K562 (cell line): ENCODE measurements around the gene PFDN4. TPM values are rescaled to one million over a fixed set of nuclear protein-coding genes. Genes with fewer than 3 reads are reported as not detected.
A peak's percentile ranks its signal among the peaks of the same experiment; 100 is the strongest.

Source experiments
- ATAC-seq: fragments of 200-7000 bp; cut with Tn5 transposase; 3 replicates; pipeline ENCODE4 v1.9.1; 2020; ENCODE audit warnings: moderate library complexity
- BruUV-seq: library from RNA; stranded (reverse); fragments of 400-500 nt; replicated peaks from 2 replicates; lab custom pipeline; 2021; lab: Mats Ljungman, UMichigan
- CTCF ChIA-PET: fragments of 300-600 bp; formaldehyde crosslinking; extraction: SDS; loops from one replicate; lab custom pipeline; 2021; ENCODE audit warnings: low intra/inter-chr PET ratio; lab: Yijun Ruan, JAX
- POLR2A ChIA-PET: fragments of 300-600, 350-650 bp; sonication (Branson Sonifier 250); formaldehyde crosslinking; extraction: SDS; loops from one replicate; lab custom pipeline; 2021; ENCODE audit warnings: antibody characterized with exemption, inconsistent platforms; lab: Yijun Ruan, JAX
- DNase-seq, 4 experiments: peaks; one replicate each; pipeline versions ENCODE4 v3.0.0 to v3.0.0-alpha.2; 2011 to 2018; ENCODE audit warnings: low spot score in 3 of 4, mixed read lengths in 3 of 4; ENCODE audit errors: extremely low read depth in 1 of 4
- FAIRE-seq: peaks from 2 replicates; lab custom pipeline; 2011; peaks lifted over from hg19 to GRCh38; lab: Jason Lieb, UNC
- H2AFZ ChIP-seq: 2 replicates; pipeline ENCODE4 v1.6.0; 2011; ENCODE audit warnings: low read depth, low read length, control low read depth, inconsistent platforms
- H3K27ac ChIP-seq: fragments of 200-600 bp; 3 replicates; pipeline ENCODE4 v1.8.0; 2011; ENCODE audit warnings: low read depth, mild to moderate bottlenecking, control low read depth, inconsistent platforms, low read length, moderate library complexity, mixed read lengths; ENCODE audit errors: extremely low read depth
- H3K27me3 ChIP-seq, 2 experiments: fragments of 300-600 bp in 1 of 2; 2 replicates in 1 of 2; 3 replicates in 1 of 2; pipeline versions ENCODE4 v1.6.0 to v1.8.0; 2011; ENCODE audit warnings: inconsistent platforms in 2 of 2, low read length in 2 of 2, mild to moderate bottlenecking in 1 of 2, mixed read lengths in 1 of 2, moderate library complexity in 1 of 2; ENCODE audit not compliant: control insufficient read depth in 2 of 2, insufficient read depth in 2 of 2
- H3K36me3 ChIP-seq: fragments of 300-600 bp; 3 replicates; pipeline ENCODE4 v1.8.0; 2011; ENCODE audit warnings: mild to moderate bottlenecking, low read length, inconsistent platforms; ENCODE audit not compliant: control insufficient read depth, insufficient read depth
- H3K4me1 ChIP-seq, 2 experiments: fragments of 200-600 bp in 1 of 2; replicated peaks in 1 of 2; 2 replicates in 1 of 2; 3 replicates in 1 of 2; pipeline versions ENCODE4 v1.5.1 to v1.8.0; 2011; ENCODE audit warnings: inconsistent platforms in 2 of 2, low read length in 2 of 2, mild to moderate bottlenecking in 1 of 2, mixed read lengths in 1 of 2, moderate library complexity in 1 of 2; ENCODE audit not compliant: control insufficient read depth in 2 of 2, insufficient read depth in 2 of 2
- H3K4me2 ChIP-seq: 2 replicates; pipeline ENCODE4 v1.6.1; 2011; ENCODE audit warnings: low read length, control low read depth, inconsistent platforms, mixed read lengths; ENCODE audit not compliant: insufficient read depth
- H3K4me3 ChIP-seq: fragments of 200-600 bp; sonication (generic), shearing (Covaris generic); 2 replicates; pipeline ENCODE4 v1.5.1; 2016; ENCODE audit warnings: control low read depth, inconsistent platforms
- H3K79me2 ChIP-seq: fragments of 200-600 bp; 3 replicates; pipeline ENCODE4 v1.8.0; 2011; ENCODE audit warnings: low read length, inconsistent platforms; ENCODE audit not compliant: control insufficient read depth, insufficient read depth
- H3K9ac ChIP-seq, 2 experiments: 2 replicates each; pipeline versions ENCODE4 v1.6.0 to v1.6.1; 2011; ENCODE audit warnings: low read depth in 2 of 2, low read length in 2 of 2, control low read depth in 1 of 2, inconsistent platforms in 1 of 2, mild to moderate bottlenecking in 1 of 2, mixed read lengths in 1 of 2; ENCODE audit not compliant: insufficient read depth in 1 of 2
- H3K9me1 ChIP-seq: one replicate; pipeline ENCODE4 v1.6.0; 2011; ENCODE audit warnings: inconsistent platforms, mild to moderate bottlenecking, low read length, moderate library complexity; ENCODE audit not compliant: control insufficient read depth, insufficient read depth
- H3K9me3 ChIP-seq: replicated peaks from 2 replicates; pipeline ENCODE4 v1.5.1; 2011; ENCODE audit warnings: low read depth, low read length, inconsistent platforms; ENCODE audit not compliant: control insufficient read depth, insufficient read depth
- H4K20me1 ChIP-seq: replicated peaks from 2 replicates; pipeline ENCODE4 v1.6.1; 2011; ENCODE audit warnings: low read length, inconsistent platforms, mixed read lengths; ENCODE audit not compliant: control insufficient read depth, insufficient read depth
- ATF2 ChIP-seq: sonication (generic); formaldehyde crosslinking; IDR thresholded peaks from 2 replicates; pipeline ENCODE4 v1.8.1; 2022; ENCODE audit warnings: missing genetic modification reagents
- ATF6 ChIP-seq: sonication (generic); formaldehyde crosslinking; IDR thresholded peaks from 2 replicates; pipeline ENCODE4 v1.4.0; 2020; ENCODE audit warnings: mild to moderate bottlenecking, missing genetic modification reagents
- CBX1 ChIP-seq: sonication (generic); IDR thresholded peaks from 2 replicates; pipeline ENCODE4 v1.6.1; 2016; ENCODE audit warnings: antibody characterized with exemption, low read depth, mild to moderate bottlenecking
- ETS1 ChIP-seq: conservative IDR thresholded peaks from 2 replicates; pipeline ENCODE4 v1.6.1; 2011; ENCODE audit warnings: low read depth, mild to moderate bottlenecking, low read length; ENCODE audit not compliant: control insufficient read depth
- RAD51 ChIP-seq: fragments of 450-650 bp; IDR thresholded peaks from 2 replicates; pipeline ENCODE4 v1.7.1; 2016; ENCODE audit warnings: low read depth, mild to moderate bottlenecking, borderline replicate concordance
- SMARCE1 ChIP-seq: fragments of 450-650 bp; IDR thresholded peaks from 2 replicates; pipeline ENCODE4 v1.7.1; 2016; ENCODE audit warnings: mild to moderate bottlenecking
- TFE3 ChIP-seq: fragments of 450-650 bp; formaldehyde crosslinking; IDR thresholded peaks from 2 replicates; pipeline ENCODE4 v1.4.0; 2020; ENCODE audit warnings: mild to moderate bottlenecking, mixed read lengths
- USF2 ChIP-seq: sonication (generic); formaldehyde crosslinking; IDR thresholded peaks from 2 replicates; pipeline ENCODE4 v1.5.0; 2020; ENCODE audit warnings: missing genetic modification reagents
- YBX1 ChIP-seq: fragments of 450-650 bp; IDR thresholded peaks from 2 replicates; pipeline ENCODE4 v1.7.1; 2016; ENCODE audit warnings: mild to moderate bottlenecking
- ZBTB33 ChIP-seq: sonication (generic); formaldehyde crosslinking; IDR thresholded peaks from 2 replicates; pipeline ENCODE4 v1.8.1; 2023; ENCODE audit warnings: mild to moderate bottlenecking, missing genetic modification reagents
- WGBS: fragments of 100-300 bp; shearing (Covaris generic); methylation state at CpG from one replicate; pipeline ENCODE4 v1.1.6; 2016; ENCODE audit warnings: low coverage, mixed read lengths; ENCODE audit not compliant: insufficient coverage; ENCODE audit errors: missing lambda C conversion rate; 5-methylcytosine and 5-hydroxymethylcytosine counted together
- in situ Hi-C: fragments of 300-500 bp; cut with MboI; formaldehyde crosslinking; loops from 4 replicates; pipeline ENCODE4 v1.15.0; 2018; ENCODE audit warnings: inconsistent platforms, mixed read lengths
- intact Hi-C: fragments of 100-400 bp; cut with micrococcal nuclease; formaldehyde crosslinking; loops from 2 replicates; pipeline ENCODE4 v1.14.2; 2022
- polyA plus RNA-seq, 8 experiments: library from polyadenylated mRNA; depleted of rRNA in 4 of 8; stranded (reverse) in 5 of 8; unstranded in 3 of 8; fragments of >200 nt; fragmentation: Nextera tagmentation in 2 of 8; fragmentation: Illumina TruSeq in 1 of 8; extraction: Ambion mirVana in 2 of 8; extraction: Trizol in 1 of 8; gene quantifications; 2 replicates each; pipeline versions ENCODE4 v1.2.1 to v1.2.3, GENCODE V29; 2011 to 2014; ENCODE audit warnings: inconsistent platforms in 1 of 8, missing spikeins in 1 of 8
- total RNA-seq, 7 experiments: library from RNA; depleted of rRNA in 6 of 7; stranded (reverse); fragments of >200 nt in 6 of 7; fragmentation: Illumina TruSeq in 2 of 7; extraction: Trizol in 2 of 7; gene quantifications; 2 replicates each; pipeline versions ENCODE4 v1.2.1 to v1.2.3, GENCODE V29; 2011 to 2021; ENCODE audit warnings: low replicate concordance in 1 of 7

The PFDN4 gene
- total and polyA plus RNA-seq, 9 of the 15 experiments (the other 6 are each of a cell fraction or from before 2014, with no cell fraction given), result 60.1 to 214 (median 122) TPM

- intact Hi-C loops, result loop anchor here (5.0 to 10.0 kb wide), 2 partner anchors 231 to 253 kb away; no protein-coding TSS in a partner anchor
- Histone ChIP-seq H3K27ac (no peak overlapping the region), H3K4me3 (no peak overlapping the region), H3K4me2 (peak overlapping the region; percentile 24), H2AFZ (peak overlapping the region; percentile 47), H3K9ac (no peak overlapping the region), H3K79me2 (no peaks in the 10 kb centered on the region), H3K9me1 (no peaks in the 10 kb centered on the region), H3K27me3 (peaks cover 0 to 19% of the 10 kb centered on the region in 2 experiments; a peak in 2 of 5 replicates), H4K20me1 (no peaks in the 10 kb centered on the region), H3K4me1 (no peaks in the 10 kb centered on the region), H3K36me3 (no peaks in the 10 kb centered on the region), H3K9me3 (no peaks in the 10 kb centered on the region)
- POLR2A ChIA-PET, result no interaction called here
- WGBS, result 8% methylated on average over 13 of the region's 13 CpGs
- ATAC-seq (peak; percentile 55), FAIRE-seq (no peak), DNase-seq (peak in 1 of 4 experiments; percentile 14)
- BruUV-seq, result no TSS peak
- CTCF ChIA-PET, result no interaction called here
- in situ Hi-C loops, result loop anchor here (5.0 kb wide), 1 partner anchor 93 kb away; no protein-coding TSS in a partner anchor
- no peak for TF ChIP-seq SMARCE1
- no peak for TF ChIP-seq YBX1
- 0 out of 2 replicates have a peak, but pooled peaks have one; percentile 42 for TF ChIP-seq RAD51
- TF ChIP-seq ZBTB33 (CRISPR knock-in tag), result no peak
- TF ChIP-seq TFE3, result peak; percentile 89
- peak; percentile 46; the same call in 1 of the 2 replicates for TF ChIP-seq USF2 (CRISPR knock-in tag)
- no peak for TF ChIP-seq ETS1
- no peak for TF ChIP-seq CBX1
- TF ChIP-seq ATF2 (CRISPR knock-in tag), result no peak
- TF ChIP-seq ATF6 (CRISPR knock-in tag), result no peak
Measured at GRCh38 chr20:54195483-54196472, 12.1 kb upstream of the PFDN4 start.
